ENCODE measurements around the gene ATXN1.

The ATXN1 gene

DNA sequence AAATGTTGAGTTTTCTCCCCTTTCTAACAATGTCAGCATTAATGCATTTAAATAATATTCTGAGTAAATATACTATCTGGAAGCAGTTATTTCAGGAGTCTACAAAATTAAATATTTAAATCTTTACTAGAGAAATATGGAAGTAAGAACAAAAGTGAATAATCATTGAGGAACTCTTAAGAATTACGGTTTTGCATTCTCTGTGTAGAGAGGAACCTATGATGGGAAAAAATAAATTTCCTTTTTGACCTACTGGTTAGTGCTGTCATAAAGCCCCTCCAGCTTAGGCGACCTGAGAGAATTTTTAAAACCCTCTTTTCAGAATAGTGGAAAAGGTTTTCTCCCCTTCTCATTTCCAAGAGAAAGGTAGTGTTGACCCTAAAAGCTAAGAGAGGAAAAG is 64.8 kb downstream of the ATXN1 start:
- DNase-seq, result no peak

DNA sequence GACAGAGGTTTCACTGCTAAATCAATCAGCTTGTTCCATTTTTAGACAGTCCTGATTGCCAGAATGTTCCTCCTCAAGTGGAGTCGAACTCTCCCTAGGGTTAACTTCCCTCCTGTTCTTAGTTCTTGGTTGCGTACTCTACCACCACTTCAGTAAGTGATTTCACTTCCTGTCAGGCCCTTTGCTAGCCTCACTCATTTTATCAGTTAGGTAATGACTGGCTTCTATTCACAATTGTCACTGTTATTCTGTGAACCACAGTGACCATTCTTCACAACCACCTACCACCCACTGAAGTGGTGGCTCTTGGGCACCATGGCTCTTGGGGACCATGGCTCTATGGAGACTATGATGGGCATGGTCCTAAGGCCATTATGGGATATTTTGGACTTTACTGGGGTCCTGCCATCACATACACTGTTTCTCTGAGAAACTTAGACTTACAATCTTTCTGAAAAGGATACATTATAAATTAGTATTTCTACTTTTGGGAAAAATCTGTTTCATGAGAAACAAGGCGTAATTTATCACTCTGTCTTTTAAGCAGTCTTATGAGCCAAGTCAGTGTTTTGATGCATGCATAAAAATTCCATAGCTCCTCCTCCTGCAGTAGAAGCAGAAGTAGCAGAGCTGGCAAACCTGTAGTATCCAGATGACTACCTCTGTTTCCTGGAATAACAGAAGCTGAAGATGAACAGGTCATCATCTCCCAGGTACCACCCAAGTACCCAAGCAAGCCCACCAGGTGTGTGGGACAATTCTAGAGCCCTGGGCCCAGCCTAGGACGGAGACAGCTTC is 66.3 kb downstream of the ATXN1 start:
- peak; percentile 89 for DNase-seq

DNA sequence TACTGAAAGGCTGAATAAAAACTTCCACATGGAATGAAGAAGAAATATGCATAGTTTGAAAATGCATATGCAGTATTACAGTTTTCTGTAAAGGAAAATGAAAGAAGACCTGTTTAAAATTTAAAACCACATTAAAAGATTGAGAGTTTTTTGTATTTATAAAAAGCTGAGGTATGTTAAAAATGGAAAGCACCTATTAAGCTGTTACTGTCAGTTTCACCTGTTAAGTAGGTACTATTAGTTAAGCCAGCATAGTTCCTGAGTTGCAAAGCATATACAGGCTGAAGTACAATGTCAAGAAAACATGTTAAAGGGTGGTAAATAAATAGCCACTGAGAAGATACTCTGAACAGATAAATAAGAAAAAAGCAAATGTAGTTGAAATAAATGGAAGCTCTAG is 69.9 kb downstream of the ATXN1 start:
- DNase-seq, result no peak

DNA sequence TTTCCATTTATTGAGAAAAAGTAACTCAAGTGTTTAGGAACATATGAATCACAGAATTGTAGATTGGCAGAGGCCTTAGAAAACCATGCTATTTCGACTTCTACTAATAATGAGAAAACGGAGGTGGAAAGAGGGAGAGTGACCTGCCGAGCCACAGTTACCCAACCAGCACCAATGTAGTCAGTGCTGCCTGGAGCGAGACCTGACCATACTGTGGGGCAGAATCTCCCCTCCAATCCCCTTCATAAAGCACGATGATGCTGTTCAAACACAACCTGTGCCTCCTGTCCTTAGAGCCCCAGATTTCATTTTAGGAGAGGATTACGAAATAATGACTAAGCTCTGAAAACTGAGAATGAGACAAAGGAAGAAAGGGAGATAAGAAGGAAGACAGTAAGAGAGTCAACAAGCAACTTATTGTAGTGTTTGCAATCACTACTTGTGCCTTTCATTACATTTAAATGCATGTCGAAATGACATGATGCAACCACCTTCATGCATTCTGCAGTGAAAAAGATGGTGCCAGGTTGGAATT is 70.6 kb downstream of the ATXN1 start:
- DNase-seq, result peak; percentile 91

DNA sequence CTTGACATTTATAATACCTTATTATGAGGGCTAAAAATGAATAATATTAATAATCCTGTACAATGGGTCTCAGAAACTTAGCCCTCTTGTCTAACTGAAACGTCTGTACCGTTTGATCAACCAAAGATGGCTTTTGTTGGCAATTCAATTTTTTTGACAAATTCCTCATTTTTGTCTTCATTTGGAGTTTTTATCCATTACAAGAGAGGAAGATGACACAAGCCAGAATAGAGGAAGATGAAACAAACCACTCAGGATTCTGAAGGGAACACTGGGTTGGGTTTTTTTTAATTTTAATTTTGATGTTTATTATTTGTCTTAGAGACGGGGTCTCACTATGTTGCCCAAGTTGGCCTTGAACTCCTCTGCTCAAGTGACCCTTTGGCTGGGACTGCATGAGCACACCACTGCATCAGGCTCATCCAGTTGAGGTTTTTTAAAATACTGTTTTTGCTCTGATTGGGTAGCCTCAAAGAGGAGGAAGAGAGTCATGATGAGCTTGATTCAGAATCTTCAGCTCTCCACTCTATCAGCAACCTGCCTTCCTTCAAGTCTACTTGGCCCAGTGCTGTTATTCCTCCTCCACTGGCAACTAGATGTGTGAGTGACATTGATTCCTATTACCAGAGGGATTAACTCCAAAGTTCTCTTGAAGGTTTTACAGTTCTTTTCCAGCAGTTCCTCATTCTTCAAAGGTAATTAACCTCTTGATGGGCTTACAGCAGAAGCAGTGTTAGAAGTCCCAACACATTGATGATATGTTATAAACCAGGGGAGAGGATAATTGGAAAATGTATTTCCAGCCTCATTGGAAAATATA is 71.3 kb downstream of the ATXN1 start:
- peak; percentile 62 for DNase-seq

DNA sequence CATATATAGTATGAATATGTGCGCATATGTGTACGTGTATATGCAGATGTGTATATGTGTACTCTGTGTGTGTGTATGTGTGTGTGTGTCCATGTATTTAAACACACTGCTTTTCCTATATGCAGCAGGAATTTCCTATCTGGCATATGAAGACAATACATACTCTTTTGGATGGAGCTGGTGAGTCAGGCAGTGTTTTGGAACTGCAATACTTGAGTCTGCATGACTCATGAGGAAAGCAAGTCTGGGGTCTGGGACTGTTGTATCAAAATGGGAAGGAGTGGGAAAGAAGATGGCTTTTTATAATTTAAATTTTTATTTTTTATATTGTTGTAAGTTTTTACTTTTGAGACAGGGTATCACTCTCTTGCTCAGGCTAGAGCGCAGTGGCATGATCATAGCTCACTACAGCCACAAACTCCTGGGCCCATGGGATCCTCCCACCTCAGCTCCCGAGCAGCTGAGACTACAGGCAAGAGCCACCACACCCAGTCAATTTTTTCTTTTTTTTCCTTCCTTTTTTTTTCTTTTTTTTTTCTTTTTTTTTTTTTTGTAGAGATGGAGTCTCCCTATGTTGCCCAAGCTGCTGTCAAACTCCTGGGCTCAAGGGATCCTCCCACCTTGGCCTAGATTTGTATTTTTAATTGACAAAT is 72.2 kb downstream of the ATXN1 start:
- no peak for DNase-seq

DNA sequence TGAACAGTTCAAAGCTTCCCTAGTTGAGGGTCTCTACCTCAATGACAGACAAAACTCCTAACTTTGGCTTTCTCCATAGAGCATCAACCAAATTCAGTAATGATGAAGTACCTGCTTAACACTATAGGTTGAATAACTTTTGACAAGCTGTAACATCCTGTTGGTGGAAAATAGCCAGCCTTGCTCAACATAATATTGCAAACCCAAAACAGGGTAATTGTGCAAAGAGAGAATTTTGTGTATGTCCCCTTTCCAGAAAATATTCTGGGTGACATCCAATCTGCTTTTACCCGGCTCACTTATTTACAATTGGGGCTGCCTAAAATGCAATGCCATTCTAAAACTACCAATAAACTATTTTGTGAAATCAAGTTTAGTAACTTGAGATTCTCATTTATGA is 72.8 kb downstream of the ATXN1 start:
- DNase-seq, result no peak

DNA sequence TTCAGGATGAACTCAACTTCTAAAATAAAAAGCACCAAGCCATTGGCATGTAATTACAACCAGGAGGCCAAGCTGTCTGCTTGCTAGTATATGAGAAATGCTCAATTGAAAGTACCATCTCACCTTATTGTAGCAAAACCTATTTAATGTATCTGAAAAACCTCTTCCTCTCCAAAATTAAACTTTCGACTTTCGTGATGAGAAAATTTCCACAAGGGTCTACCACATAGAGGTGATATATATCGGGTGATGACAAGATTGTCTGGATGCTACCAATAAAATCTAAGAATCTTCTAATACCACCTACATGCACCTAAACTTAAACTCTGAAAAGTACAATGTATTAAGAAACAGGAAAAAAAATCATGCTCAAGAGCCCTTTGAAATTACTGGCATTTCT is 74.2 kb downstream of the ATXN1 start:
- peak; percentile 73 for DNase-seq

DNA sequence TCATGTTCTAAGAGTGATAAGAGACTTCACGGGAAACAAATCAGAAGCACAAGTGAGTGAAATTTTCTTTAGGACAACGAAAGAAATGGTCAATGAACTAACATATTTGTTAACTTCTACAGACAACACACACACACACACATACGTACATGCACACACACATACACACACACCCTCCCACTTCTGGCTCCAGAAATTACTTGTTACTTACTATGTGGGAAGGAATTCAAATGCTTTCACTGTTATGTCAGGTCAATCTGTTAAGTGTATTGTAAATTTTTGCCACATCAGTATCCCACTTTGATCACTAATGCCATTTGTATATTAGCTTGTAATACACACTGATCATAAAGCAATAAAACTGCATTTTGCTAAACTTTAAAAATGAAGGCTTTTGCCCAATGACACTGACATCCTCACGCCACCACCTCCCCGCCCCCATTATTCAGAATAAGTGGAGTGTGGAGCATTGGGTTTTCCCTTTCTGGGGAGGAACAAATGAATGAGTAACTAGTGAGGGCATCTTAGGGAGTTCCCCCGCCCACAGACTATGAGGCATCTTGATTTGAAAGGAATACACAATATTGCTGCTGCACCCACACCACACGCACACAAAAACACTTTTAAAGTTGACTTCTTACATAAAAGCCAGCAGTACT is 76.2 kb downstream of the ATXN1 start:
- peak; percentile 90 for DNase-seq

DNA sequence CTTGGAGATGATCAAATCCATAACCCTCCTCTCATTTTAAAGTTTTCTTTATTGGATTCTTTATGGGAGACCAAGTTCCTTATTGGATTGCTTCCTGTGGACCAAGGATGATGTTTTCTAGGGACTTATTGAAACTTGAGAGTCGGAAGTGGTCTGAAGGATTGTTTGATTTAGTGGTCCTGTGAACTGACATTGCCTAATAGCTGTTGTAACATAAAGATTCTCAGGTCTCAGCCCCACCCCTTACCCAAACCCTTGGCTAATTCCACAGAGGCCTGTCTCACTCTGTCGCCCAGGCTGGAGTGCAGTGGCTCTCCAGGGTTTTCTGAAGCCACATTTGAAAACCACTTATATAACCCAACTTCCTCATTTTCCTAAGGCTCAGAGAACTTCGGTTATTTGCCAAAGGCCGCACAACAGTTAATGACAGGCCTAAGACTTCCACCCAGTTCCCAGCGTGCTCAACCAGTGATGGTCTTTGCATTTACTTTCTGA is 77.0 kb downstream of the ATXN1 start:
- DNase-seq, result no peak

DNA sequence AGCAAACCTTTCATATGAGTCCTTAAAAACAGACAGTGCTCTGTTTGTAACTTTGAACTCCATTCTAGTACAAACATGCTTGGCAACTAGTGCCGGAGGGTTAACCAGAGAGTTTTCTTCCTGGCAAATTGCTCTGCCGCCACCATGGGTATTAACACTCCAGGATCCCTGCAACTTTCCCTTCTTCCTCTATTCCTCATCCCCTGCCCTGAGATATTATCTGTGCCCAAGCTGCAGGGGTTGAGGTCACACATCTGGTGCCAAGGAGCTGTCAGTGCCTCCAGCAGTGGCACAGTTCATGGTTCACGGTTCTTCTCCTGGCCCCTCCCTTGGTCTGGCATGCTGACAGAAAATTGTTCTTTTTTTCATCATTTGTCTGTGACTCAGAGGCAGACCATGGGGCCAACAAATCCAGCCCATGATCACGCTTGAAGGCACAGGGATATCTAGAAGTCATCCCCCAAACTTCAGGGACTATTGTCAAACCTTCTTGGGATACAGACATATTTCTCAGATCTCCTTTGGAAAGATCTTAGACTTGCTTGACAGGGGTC is 77.5 kb downstream of the ATXN1 start:
- peak; percentile 60 for DNase-seq

DNA sequence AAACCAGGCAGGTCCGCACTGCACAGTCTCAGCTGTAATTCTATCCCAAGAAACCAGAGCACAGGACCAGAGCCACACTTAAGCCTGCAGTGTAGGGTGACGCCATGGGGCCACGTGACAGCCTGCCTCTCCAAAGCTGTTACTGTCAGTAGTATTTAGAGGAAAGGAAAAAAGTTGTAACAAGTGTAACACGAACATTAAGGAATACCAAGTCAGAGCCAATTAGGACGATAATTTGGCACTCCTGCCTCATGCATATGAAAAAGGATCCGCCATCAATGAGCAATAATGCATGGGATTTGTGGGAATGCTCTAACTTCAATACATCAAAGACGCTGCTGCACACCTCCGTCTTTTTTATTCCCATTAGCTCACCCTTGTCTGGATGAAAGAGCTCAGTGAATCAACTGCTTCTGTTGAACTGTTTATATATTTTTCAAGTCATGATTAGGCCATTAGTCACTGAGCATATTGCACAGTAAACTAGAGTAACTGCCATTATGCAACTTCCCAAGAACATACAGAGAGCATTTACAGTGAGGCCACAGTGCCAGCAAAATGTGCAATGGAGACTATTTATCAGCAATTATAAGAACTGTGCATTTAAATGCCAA is 79.9 kb downstream of the ATXN1 start:
- no peak for DNase-seq

DNA sequence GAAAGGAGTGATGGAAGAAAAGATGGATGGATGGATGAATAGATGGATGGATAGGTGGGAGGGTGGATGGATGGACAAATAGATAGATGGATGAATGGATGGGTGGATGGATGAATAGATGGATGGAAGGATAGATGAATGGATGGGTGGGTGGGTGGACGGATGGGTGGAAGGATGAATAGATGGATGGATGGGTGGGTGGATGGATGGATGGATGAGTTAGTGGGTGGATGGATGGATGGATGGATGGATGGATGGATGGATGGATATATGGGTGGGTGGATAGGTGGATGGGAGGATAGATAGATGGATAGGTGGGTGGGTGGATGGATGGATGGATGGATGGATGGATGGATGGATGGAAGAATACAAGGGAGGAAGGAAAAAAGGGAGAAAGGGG is 82.2 kb downstream of the ATXN1 start:
- no peak for DNase-seq

DNA sequence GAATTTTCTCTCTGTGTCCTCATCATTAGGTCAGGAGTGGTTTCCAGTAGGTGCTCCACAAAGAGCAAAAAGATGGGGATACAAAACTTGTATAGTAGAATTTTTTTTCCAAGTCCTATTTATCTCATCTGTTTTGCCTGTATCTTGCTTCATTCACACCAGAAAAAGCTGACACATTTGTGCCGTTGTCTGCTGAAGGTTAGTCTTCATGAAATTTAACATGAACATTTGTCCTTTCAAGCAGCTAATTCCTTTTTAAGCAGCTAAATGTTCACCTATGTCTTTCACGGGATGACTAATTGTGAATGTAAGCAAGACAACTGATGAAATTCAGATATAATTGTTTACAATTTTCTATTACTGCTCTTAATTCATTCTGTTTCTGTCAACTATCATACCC is 83.8 kb downstream of the ATXN1 start:
- DNase-seq, result no peak

DNA sequence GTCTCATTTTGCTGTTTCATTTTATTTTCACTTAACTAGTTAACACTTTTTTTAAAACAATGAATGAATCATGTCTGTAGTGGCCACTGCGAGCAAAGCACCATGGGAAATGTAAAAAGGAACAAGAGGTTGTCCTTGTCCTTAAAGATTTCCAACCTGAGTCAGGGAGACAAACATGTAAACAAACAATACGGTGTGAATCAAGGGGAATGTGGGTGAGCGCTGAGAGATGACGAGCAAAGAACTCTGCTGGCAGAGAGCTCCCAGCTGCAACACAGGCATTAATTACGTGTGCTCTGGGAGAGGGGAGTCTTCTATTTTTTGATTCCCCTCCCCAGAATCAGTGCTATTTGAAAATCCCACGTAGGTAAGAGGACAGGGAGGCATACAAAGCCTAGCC is 84.3 kb downstream of the ATXN1 start:
- DNase-seq, result no peak

DNA sequence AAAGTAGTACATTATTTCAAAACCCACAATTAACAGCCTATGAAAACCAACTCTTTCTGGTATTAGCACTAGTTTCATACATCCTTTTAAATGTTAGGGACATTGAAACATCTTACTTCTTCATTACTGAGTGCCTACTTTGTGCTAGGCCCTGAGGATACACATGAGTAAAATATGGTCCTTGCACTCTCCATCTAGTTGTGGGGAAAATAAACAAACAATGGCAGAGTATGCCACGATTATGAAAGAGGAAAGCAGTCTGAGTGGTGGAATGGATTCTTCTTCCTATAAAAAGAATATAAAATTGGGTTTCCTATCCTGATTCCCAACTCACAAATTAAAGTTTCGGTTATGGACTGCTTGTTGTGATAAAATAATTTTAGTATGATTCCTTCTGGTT is 84.9 kb downstream of the ATXN1 start:
- no peak for DNase-seq

DNA sequence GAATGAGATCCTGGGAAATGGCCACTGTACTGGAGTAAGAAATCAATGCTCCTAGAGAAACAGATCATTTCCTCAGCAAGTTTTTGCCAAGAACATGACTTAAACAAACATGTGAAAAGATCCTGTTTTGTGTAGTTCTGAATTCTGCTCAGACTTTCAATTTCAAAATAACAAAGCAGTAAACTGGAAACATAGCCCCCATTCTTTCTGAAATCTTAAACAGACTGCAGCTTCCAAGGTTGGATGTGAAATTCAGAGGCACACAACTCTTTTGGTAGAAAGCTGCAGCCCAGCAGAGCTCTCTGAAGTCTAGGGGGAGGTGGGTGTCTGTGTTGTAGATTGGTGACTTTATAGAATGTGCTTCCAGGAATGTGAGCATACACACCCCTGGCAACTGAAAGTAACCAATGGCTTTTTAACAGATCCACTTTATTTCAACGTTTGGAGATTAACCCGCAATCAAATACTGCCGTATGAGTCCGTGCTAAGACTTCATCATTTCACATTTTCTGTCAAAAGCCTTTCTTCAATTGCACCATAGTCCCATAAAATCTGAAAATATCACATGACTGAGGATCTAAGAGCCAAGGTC is 86.4 kb downstream of the ATXN1 start:
- DNase-seq, result no peak

DNA sequence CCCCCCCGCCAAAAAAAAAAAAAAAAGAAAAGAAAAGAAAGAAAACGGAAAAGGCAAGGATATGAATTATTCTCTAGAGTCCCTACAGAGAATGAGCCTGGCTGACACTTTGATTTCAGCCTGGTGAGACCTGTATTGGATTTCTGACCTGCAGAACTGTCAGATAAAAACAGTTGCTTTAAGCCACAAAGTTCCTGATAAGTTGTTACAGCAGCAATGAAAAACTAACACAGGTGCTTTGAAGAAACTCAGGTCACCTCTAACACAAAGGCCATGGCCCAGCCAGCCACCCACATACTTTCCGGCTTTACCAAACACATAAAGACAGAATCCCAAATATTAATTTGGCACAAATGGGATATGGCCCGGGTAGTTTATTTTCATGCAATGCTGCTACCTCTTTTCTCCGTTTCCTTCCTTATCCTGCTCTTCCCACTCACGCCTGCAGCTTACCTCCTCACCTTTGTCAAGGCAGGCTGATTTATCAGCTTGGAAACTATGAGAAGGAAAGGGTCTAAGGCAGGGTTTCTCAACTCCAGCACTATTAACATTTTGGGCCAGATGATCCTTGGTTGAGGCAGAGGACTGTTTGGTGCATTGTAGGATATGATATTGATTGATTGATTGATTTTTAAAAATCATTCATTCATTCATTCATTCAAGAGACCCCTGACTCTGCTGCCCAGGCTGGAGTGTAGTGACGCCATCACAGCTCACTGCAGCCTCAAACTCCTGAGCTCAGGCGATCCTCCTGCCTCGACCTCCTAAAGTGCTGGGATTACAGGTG is 88.1 kb downstream of the ATXN1 start:
- no peak for DNase-seq

DNA sequence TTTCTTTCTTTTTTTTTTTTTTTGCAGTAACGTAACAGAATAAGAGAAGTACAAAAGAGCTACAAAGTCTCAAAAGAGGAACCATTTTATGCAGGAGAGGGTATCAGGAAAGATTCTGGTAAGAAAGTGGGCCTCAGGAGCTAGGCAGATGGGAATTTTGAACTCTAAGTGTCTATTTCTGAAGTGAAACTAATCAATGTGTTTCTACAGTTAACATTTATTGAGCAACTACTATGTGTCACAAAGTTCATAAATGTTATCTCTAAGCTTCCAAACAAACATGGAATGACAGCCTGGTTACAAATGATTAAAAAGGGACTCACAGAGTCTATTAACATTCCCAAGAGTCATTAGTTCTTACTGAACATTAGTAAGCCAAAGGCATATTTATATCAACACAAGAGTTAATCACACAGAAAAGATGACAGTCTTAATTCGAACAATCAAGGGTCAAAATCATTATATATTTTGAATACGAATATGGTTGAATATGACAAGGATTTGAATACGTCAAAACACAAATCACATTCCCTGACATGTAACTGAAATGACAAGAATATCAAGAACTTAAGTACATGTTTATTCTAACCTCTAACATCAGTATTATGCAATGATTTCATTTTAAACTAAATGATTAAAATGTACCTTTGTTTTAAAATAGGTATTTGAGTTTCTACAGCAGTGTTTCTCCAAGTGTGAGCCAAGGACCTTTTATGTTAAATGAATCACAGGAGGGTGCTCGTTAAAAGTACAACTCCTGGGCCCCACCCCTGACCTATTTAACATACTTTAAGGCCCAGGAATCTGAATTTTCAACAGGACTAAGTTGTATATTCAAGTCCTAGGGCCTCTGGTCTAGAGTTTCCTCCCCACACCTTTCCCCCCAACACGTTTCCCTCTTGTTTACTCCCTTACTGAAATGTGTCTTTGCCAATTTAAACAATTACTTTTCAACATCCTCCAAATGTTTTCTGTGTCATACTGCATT is 89.7 kb downstream of the ATXN1 start:
- no peak for DNase-seq
